Measurements from ENCODE around the gene TMEM51. TPM values are rescaled to one million over a fixed set of nuclear protein-coding genes. Genes with fewer than 3 reads are reported as not detected.

TMEM51 gene
- total and polyA plus RNA-seq, 9 of the 15 experiments (the other 6 are each of a cell fraction or from before 2014, with no cell fraction given), result 0.06 to 1.4 (median 0.58) TPM

DNA sequence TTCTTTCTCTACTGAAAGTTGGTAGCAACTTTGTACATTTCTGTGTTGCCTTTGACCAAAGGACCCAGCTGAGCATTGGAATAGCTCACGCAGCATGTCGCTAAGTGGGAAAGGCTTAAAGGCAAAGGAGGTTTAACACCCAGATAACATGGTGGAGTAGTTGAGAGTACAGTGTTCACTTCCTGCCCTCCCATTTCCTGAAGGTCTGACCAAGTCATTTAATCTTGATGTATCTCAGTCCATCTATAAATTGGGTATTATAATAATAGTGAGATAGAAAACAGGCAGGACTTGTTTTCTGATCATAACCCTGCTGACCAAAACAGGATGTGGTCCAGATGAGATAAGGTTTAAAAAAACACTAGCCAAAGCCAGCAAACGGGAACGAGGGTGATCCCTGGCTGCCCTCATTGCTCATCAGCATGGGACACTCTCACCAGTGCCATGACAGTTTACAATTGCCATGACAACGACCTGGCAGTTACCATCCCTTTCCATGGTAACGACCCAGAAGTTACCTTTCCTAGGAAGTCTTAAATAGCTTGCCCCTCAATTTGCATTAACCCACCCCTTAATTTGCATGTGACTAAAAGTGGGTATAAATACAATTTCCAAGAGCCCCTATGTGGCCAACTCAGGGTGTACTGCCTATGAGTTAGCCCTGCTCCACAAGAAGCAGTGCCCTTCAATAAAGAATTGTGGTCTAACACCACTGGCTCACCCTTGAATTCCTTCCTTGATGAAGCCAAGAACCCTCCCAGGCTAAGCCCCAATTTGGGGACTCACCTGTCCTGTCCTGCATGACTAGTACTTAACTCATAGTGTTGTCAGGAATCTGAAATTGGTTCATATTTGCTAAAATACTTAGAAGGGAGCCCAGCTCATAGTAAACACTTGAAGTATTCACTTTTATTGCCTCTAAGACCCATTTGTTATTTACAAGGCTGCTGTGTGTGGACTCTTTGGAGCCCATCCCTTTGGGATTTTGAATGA is 65.0 kb downstream of the TMEM51 start (continued):
- no peak for TF ChIP-seq POLR3G (IDR thresholded peaks at IDR 0.05; ENCODE audit: extremely low read depth, insufficient read length, insufficient replicate concordance)
- peak; percentile 97 for TF ChIP-seq FOXJ2 (tag; IDR thresholded peaks at IDR 0.05)
- TF ChIP-seq, protein P1, sequence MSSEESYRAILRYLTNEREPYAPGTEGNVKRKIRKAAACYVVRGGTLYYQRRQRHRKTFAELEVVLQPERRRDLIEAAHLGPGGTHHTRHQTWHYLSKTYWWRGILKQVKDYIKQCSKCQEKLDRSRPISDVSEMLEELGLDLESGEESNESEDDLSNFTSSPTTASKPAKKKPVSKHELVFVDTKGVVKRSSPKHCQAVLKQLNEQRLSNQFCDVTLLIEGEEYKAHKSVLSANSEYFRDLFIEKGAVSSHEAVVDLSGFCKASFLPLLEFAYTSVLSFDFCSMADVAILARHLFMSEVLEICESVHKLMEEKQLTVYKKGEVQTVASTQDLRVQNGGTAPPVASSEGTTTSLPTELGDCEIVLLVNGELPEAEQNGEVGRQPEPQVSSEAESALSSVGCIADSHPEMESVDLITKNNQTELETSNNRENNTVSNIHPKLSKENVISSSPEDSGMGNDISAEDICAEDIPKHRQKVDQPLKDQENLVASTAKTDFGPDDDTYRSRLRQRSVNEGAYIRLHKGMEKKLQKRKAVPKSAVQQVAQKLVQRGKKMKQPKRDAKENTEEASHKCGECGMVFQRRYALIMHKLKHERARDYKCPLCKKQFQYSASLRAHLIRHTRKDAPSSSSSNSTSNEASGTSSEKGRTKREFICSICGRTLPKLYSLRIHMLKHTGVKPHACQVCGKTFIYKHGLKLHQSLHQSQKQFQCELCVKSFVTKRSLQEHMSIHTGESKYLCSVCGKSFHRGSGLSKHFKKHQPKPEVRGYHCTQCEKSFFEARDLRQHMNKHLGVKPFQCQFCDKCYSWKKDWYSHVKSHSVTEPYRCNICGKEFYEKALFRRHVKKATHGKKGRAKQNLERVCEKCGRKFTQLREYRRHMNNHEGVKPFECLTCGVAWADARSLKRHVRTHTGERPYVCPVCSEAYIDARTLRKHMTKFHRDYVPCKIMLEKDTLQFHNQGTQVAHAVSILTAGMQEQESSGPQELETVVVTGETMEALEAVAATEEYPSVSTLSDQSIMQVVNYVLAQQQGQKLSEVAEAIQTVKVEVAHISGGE (CRISPR knock-in tag; IDR thresholded peaks at IDR 0.05), result 0 out of 6 replicates have a peak, but pooled peaks of 1 of the 3 experiments have one; percentile 16
- peak; percentile 38; the same call in 1 of the 2 replicates for TF ChIP-seq RHOXF2B (CRISPR knock-in tag; conservative IDR thresholded peaks at IDR 0.05)
- TF ChIP-seq ZNF217 (CRISPR knock-in tag; IDR thresholded peaks at IDR 0.05), result no peak
- TF ChIP-seq NCOA2 (IDR thresholded peaks at IDR 0.05; ENCODE audit: partially characterized antibody in 2 of 2), result no peak
- TF ChIP-seq TRIM24 (IDR thresholded peaks at IDR 0.05), result peak in 1 of 2 experiments; percentile 63; a peak in 2 of 4 replicates
- TF ChIP-seq, protein P2, sequence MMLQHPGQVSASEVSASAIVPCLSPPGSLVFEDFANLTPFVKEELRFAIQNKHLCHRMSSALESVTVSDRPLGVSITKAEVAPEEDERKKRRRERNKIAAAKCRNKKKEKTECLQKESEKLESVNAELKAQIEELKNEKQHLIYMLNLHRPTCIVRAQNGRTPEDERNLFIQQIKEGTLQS (IDR thresholded peaks at IDR 0.05), result peak; percentile 34; the same call in 1 of the 2 replicates
- TF ChIP-seq, protein P2 (CRISPR knock-in tag; conservative IDR thresholded peaks at IDR 0.05), result no peak
- no peak for TF ChIP-seq DNMT1 (IDR thresholded peaks at IDR 0.05)
- TF ChIP-seq, protein P3, sequence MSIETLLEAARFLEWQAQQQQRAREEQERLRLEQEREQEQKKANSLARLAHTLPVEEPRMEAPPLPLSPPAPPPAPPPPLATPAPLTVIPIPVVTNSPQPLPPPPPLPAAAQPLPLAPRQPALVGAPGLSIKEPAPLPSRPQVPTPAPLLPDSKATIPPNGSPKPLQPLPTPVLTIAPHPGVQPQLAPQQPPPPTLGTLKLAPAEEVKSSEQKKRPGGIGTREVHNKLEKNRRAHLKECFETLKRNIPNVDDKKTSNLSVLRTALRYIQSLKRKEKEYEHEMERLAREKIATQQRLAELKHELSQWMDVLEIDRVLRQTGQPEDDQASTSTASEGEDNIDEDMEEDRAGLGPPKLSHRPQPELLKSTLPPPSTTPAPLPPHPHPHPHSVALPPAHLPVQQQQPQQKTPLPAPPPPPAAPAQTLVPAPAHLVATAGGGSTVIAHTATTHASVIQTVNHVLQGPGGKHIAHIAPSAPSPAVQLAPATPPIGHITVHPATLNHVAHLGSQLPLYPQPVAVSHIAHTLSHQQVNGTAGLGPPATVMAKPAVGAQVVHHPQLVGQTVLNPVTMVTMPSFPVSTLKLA (conservative IDR thresholded peaks at IDR 0.05), result peak in 1 of 2 experiments; percentile 60; a peak in 2 of 4 replicates
- peak; percentile 57; the same call in 1 of the 2 replicates for TF ChIP-seq SMARCA4 (IDR thresholded peaks at IDR 0.05)
- TF ChIP-seq NFE2 (IDR thresholded peaks at IDR 0.05; ENCODE audit: low read depth), result 0 out of 2 replicates have a peak, but pooled peaks have one; percentile 6
- 0 out of 2 replicates have a peak, but pooled peaks have one; percentile 13 for TF ChIP-seq ZNF175 (CRISPR knock-in tag; IDR thresholded peaks at IDR 0.05; ENCODE audit: low read depth)
- no peak for TF ChIP-seq NR2C2 (CRISPR knock-in tag; IDR thresholded peaks at IDR 0.05)
- TF ChIP-seq NR2C2 (tag; IDR thresholded peaks at IDR 0.05), result peak; percentile 97
- peak; percentile 43 for TF ChIP-seq ZNF239 (CRISPR knock-in tag; IDR thresholded peaks at IDR 0.05)
- TF ChIP-seq CBX3 (IDR thresholded peaks at IDR 0.05; ENCODE audit: borderline replicate concordance in 1 of 2, low read length in 2 of 2), result peak in 1 of 2 experiments; percentile 48; a peak in 1 of 3 replicates
- TF ChIP-seq ATF7 (IDR thresholded peaks at IDR 0.05), result peak; percentile 29; the same call in 1 of the 2 replicates
- TF ChIP-seq CSDE1 (IDR thresholded peaks at IDR 0.05), result peak in 1 of 2 experiments; percentile 71; a peak in 2 of 4 replicates
